Measurements from ENCODE around the gene ZNF555.
"Not testable (repeated sequence)": the region's sequence is repeated elsewhere in the genome, so short reads cannot be mapped to it uniquely, and the experiment has no call there.

Gene ZNF555

GRCh38 chr19:2806736-2807378 is 34.4 kb upstream of the ZNF555 start:
- in situ Hi-C loops (cut with MboI; ENCODE audit: low sequenced_read_pairs) = no loop called here

GRCh38 chr19:2807379-2808128 is 33.7 kb upstream of the ZNF555 start:
- in situ Hi-C loops (cut with MboI; ENCODE audit: low sequenced_read_pairs) = no loop called here

GRCh38 chr19:2808129-2808941 is 32.9 kb upstream of the ZNF555 start:
- in situ Hi-C loops (cut with MboI; ENCODE audit: low sequenced_read_pairs) = no loop called here

- in situ Hi-C loops (cut with MboI; ENCODE audit: low sequenced_read_pairs) = no loop called here
Observed at GRCh38 chr19:2809387-2810140, 31.7 kb upstream of the ZNF555 start.

- in situ Hi-C loops (cut with MboI; ENCODE audit: low sequenced_read_pairs) = no loop called here
Observed at GRCh38 chr19:2810141-2811091, 30.9 kb upstream of the ZNF555 start.

GRCh38 chr19:2811221-2811722 is 30.0 kb upstream of the ZNF555 start:
- in situ Hi-C loops (cut with MboI; ENCODE audit: low sequenced_read_pairs) = no loop called here

GRCh38 chr19:2811735-2812413 is 29.4 kb upstream of the ZNF555 start:
- in situ Hi-C loops (cut with MboI; ENCODE audit: low sequenced_read_pairs) = no loop called here

- in situ Hi-C loops (cut with MboI; ENCODE audit: low sequenced_read_pairs) = no loop called here
Observed at GRCh38 chr19:2812414-2813234, 28.7 kb upstream of the ZNF555 start.

- in situ Hi-C loops (cut with MboI; ENCODE audit: low sequenced_read_pairs) = no loop called here
Observed at GRCh38 chr19:2813235-2814160, 27.8 kb upstream of the ZNF555 start.

- in situ Hi-C loops (cut with MboI; ENCODE audit: low sequenced_read_pairs) = no loop called here
Observed at GRCh38 chr19:2814426-2814825, 26.8 kb upstream of the ZNF555 start.

GRCh38 chr19:2815191-2815614 is 26.1 kb upstream of the ZNF555 start:
- in situ Hi-C loops (cut with MboI; ENCODE audit: low sequenced_read_pairs) = no loop called here

- in situ Hi-C loops (cut with MboI; ENCODE audit: low sequenced_read_pairs) = no loop called here
Observed at GRCh38 chr19:2815923-2816322, 25.4 kb upstream of the ZNF555 start.

GRCh38 chr19:2816641-2817040 is 24.6 kb upstream of the ZNF555 start:
- in situ Hi-C loops (cut with MboI; ENCODE audit: low sequenced_read_pairs) = no loop called here

GRCh38 chr19:2817237-2817829 is 23.9 kb upstream of the ZNF555 start:
- in situ Hi-C loops (cut with MboI; ENCODE audit: low sequenced_read_pairs) = not testable (repeated sequence)

GRCh38 chr19:2819540-2820111 is 21.6 kb upstream of the ZNF555 start, which contains the start of gene ZNF554:
TSS of gene ZNF554 (plus strand) at chr19:2819868. CDS start at chr19:2820072, 204 bp downstream.
- in situ Hi-C loops (cut with MboI; ENCODE audit: low sequenced_read_pairs) = no loop called here

GRCh38 chr19:2820112-2820702 is 21.1 kb upstream of the ZNF555 start:
- in situ Hi-C loops (cut with MboI; ENCODE audit: low sequenced_read_pairs) = no loop called here

Data from hTERT RPE-1 (cell line).